ENCODE results near the gene IL17RC. TPM values are rescaled to one million over a fixed set of nuclear protein-coding genes. Genes with fewer than 3 reads are reported as not detected.

The IL17RC gene
- total RNA-seq, 2 experiments from 2014 or later = 0.23 to 0.73 TPM

- TF ChIP-seq EZH2phosphoT487 (IDR thresholded peaks at IDR 0.05; ENCODE audit: borderline replicate concordance, low read depth, low read length) = no peak
- TF ChIP-seq, protein P1, sequence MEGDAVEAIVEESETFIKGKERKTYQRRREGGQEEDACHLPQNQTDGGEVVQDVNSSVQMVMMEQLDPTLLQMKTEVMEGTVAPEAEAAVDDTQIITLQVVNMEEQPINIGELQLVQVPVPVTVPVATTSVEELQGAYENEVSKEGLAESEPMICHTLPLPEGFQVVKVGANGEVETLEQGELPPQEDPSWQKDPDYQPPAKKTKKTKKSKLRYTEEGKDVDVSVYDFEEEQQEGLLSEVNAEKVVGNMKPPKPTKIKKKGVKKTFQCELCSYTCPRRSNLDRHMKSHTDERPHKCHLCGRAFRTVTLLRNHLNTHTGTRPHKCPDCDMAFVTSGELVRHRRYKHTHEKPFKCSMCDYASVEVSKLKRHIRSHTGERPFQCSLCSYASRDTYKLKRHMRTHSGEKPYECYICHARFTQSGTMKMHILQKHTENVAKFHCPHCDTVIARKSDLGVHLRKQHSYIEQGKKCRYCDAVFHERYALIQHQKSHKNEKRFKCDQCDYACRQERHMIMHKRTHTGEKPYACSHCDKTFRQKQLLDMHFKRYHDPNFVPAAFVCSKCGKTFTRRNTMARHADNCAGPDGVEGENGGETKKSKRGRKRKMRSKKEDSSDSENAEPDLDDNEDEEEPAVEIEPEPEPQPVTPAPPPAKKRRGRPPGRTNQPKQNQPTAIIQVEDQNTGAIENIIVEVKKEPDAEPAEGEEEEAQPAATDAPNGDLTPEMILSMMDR (conservative IDR thresholded peaks at IDR 0.05; ENCODE audit: low read length) = no peak
- Histone ChIP-seq H3K4me3 (ENCODE audit: low read depth, low read length, poor library complexity, severe bottlenecking) (no peak overlapping the region), H3K79me2 (ENCODE audit: insufficient read depth, low read depth, low read length) (no peaks in the 10 kb centered on the region), H3K9me3 (ENCODE audit: low read length) (no peaks in the 10 kb centered on the region), H3K27ac (ENCODE audit: low read depth, low read length, poor library complexity, severe bottlenecking) (no peak overlapping the region), H3K4me1 (ENCODE audit: insufficient read depth, low read length, poor library complexity, severe bottlenecking) (no peaks in the 10 kb centered on the region), H3K4me2 (ENCODE audit: low read length) (no peak overlapping the region), H2AFZ (ENCODE audit: low read length) (no peak overlapping the region), H3K36me3 (ENCODE audit: insufficient read depth, low read length) (no peaks in the 10 kb centered on the region), H4K20me1 (ENCODE audit: insufficient read depth, low read length) (no peaks in the 10 kb centered on the region), H3K9me2 (ENCODE audit: insufficient read depth, low read length) (no peaks in the 10 kb centered on the region)
- DNase-seq (ENCODE audit: low spot score) = peak; percentile 17
- CTCF ChIA-PET (ENCODE audit: unreplicated experiment) = no interaction called here
- intact Hi-C loops (cut with micrococcal nuclease; ENCODE audit: unreplicated experiment) = no loop called here
- POLR2A ChIA-PET = interaction anchor here (2.8 kb wide), 1 partner anchor 9 kb away, joined by 17 read pairs; the partner anchor contains the start of gene JAGN1
- no TSS peak for BruUV-seq (replicated peaks)
These were observed 35.5 kb upstream of the IL17RC start for GRCh38 chr3:9881441-9881840.

DNA sequence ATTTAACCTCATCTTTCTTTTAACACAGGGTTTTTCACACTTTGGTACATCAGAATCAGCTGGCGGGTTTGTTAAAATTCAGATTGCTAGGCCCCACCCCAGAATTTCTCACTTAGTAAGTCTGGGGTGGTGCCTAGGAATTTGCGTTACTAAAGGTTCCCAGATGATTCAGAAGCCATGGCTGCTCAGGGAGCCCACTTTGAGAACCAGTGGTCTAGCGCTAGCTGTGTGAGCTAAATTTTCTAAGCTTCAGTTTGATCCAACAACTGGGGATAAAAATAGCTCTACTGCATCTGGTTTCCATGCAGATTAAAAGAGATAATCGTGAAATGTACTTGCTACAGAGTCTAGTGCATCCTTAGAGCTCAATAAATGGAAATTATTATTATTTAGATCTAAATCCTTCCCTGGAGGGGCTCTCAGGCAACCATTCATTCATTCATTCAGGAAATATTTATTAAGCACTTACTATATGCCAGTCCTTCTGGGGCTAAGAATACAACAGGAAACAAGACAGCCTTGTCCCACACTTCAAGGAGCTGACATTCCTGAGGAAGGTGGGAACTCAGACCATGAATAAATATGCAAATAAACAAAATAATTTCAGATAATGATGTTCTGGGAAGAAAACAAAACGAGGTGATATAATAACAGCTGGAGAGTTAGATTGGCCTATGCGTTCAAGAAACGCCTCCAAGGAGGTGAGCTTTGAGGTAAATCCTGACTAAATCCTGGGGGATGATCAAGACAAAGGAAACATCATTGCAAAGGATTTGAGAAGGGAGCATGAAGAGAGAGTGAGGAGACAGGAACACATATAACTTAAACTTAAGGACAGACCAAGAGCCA, 33.0 kb upstream of the IL17RC start:
- DNase-seq (ENCODE audit: low spot score) = no peak
- no peaks in the 10 kb centered on the region for H3K79me2 ChIP-seq (ENCODE audit: insufficient read depth, low read depth, low read length)
- TF ChIP-seq, protein P1 (conservative IDR thresholded peaks at IDR 0.05; ENCODE audit: low read length) = no peak
- TF ChIP-seq EZH2phosphoT487 (IDR thresholded peaks at IDR 0.05; ENCODE audit: borderline replicate concordance, low read depth, low read length) = no peak
- no peaks in the 10 kb centered on the region for H4K20me1 ChIP-seq (ENCODE audit: insufficient read depth, low read length)
- no peak overlapping the region for H3K4me2 ChIP-seq (ENCODE audit: low read length)
- H2AFZ ChIP-seq (ENCODE audit: low read length) = no peak overlapping the region
- CTCF ChIA-PET (ENCODE audit: unreplicated experiment) = no interaction called here
- H3K4me3 ChIP-seq (ENCODE audit: low read depth, low read length, poor library complexity, severe bottlenecking) = no peak overlapping the region
- no TSS peak for BruUV-seq (replicated peaks)
- POLR2A ChIA-PET = interaction anchor here (0.6 to 2.3 kb wide), 6 partner anchors 12 to 396 kb away, joined by 3 to 6 read pairs (median 3); no protein-coding TSS in a partner anchor
- H3K4me1 ChIP-seq (ENCODE audit: insufficient read depth, low read length, poor library complexity, severe bottlenecking) = no peaks in the 10 kb centered on the region
- no peaks in the 10 kb centered on the region for H3K9me3 ChIP-seq (ENCODE audit: low read length)
- H3K9me2 ChIP-seq (ENCODE audit: insufficient read depth, low read length) = no peaks in the 10 kb centered on the region
- H3K36me3 ChIP-seq (ENCODE audit: insufficient read depth, low read length) = no peaks in the 10 kb centered on the region
- intact Hi-C loops (cut with micrococcal nuclease; ENCODE audit: unreplicated experiment) = no loop called here
- H3K27ac ChIP-seq (ENCODE audit: low read depth, low read length, poor library complexity, severe bottlenecking) = no peak overlapping the region

Measured in OCI-LY7 (cell line).